ENCODE results near the gene C8G.

DNA sequence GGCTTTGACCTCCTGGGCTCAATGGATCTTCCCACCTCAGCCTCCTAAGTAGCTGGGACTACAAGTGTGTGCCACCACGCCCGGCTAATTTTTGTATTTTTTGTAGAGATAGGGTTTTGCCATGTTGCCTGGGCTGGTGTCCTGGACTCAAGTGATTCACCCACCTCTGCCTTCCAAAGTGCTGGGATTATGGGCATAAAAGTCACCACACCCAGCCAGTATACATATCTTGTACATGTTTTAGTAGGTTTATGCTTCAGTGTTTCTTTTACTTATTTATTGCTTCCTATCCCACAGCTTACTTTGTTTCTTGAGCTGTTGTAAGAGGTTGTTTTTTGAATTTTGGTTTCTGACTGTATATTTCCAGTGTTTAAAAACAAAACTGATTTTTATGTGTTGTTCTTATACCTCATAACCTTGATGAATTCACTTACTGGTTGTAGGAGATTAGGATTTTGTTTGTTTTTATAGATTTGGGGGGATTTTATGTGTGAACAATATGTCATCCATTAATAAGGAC lies 13.4 kb upstream of the C8G start:
- TF ChIP-seq CTCF (IDR thresholded peaks at IDR 0.05), result no peak
- TF ChIP-seq POLR2A (IDR thresholded peaks at IDR 0.05), result no peak

All from vagina (tissue), 2 donors.